Hematopoietic multipotent progenitor cell treated with erythropoietin and hydrocortisone succinate and interleukin-3 and kit ligand, for 8 days (in vitro differentiated cells): Measurements from ENCODE around the gene CD300H.
"Not testable (repeated sequence)": the region's sequence is repeated elsewhere in the genome, so short reads cannot be mapped to it uniquely, and the experiment has no call there.

Experiments used
- DNase-seq: peaks from one replicate; pipeline ENCODE4 v3.0.0-alpha.2; 2015

The CD300H gene

GRCh38 chr17:74584292-74585060 is 17.2 kb upstream of the CD300H start:
- DNase-seq, result no peak

DNA sequence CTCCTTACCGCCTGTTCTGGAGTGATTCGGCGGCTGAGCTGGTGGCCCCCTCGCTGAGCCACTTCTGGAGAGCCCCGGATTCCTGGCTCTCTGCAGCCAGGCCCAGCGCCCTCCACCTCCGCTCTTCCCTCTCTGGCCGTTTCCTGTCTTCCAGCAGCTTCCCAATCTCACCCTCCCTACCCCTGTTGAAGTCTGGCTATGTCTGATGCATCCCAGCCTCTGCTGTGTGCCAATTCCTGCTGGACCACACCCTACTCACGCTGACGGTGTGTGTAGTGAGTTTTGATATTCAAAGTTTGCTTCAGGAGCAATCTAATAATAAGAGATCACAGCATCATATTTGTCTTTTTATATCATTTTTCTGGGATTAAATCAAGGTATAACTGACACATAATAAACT is 15.3 kb upstream of the CD300H start:
- DNase-seq, result no peak

GRCh38 chr17:74579900-74580299 is 12.6 kb upstream of the CD300H start:
- DNase-seq, result no peak

- no peak for DNase-seq
Measured at GRCh38 chr17:74578979-74579378, 11.7 kb upstream of the CD300H start.

DNA sequence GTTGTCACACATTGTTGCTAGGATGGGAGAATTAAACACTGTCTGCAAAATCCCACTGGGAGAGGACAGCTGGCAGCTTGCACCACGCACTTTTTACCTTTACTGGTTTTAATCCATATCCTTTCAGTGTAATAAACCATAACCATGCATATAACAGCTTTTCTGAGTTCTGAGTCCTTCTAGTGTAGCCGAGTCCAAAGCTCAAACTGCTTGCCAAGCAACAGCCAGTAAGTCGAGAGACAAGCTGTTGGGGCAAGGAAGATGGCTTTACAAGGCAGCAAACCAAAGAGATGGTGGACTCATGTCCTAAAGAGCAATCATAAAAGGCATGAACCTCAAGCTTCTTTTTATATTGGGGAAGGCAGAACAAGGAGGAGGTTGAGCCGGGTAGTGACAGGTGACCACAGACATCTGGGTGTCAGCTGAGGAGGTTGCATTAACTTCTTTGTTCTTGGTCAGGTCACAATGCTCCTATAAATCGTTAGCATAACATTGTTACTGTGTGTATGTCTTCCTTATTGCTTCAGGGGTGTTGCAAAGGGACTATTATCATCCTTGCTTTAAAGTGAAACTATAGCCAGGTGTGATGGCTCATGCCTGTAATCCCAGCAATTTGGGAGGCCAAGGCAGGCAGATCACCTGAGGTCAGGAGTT is 7.3 kb upstream of the CD300H start:
- DNase-seq, result no peak

DNA sequence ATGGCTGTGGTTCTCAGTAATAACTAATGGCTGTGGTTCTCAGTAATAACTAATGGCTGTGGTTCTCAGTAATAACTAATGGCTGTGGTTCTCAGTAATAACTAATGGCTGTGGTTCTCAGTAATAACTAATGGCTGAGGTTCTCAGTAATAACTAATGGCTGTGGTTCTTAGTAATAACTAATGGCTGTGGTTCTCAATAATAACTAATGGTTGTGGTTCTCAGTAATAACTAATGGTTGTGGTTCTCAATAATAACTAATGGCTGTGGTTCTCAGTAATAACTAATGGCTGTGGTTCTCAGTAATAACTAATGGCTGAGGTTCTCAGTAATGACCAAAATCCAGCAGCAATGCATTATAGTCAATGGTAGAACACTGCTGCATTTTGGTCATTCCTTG is 6.3 kb upstream of the CD300H start:
- DNase-seq, result not testable (repeated sequence)

GRCh38 chr17:74573169-74573568 is 5.9 kb upstream of the CD300H start:
- DNase-seq, result no peak

DNA sequence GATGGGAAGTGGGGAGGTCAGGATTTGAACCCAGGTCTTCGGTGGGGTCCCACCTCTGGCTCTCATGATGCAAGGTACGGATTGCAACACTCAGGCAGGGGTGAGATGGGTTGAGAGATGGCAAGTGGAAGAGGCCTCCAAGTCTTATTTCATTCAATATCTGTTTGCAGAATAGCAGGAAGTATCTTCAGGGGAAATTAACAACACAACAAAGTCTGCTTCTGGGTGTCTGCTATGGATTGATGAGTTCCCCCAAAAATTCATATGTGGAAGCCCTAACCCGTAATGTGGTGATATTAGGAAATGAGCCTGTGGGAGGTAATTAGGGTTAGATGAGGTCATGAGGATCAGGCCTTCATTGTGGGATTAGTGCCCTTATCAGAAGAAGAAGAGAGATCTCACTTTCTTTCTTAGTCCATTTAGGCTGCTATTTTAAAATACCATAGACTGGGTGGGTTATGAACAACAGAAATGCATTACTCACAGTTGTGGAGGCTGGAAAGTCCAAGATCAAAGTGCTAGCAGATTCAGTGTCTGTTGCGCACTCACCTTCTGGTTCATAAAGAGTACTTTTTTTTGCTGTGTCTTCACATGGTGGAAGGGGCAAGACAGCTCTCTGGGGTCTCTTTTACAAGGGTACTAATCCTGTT is 4.4 kb upstream of the CD300H start:
- no peak for DNase-seq

DNA sequence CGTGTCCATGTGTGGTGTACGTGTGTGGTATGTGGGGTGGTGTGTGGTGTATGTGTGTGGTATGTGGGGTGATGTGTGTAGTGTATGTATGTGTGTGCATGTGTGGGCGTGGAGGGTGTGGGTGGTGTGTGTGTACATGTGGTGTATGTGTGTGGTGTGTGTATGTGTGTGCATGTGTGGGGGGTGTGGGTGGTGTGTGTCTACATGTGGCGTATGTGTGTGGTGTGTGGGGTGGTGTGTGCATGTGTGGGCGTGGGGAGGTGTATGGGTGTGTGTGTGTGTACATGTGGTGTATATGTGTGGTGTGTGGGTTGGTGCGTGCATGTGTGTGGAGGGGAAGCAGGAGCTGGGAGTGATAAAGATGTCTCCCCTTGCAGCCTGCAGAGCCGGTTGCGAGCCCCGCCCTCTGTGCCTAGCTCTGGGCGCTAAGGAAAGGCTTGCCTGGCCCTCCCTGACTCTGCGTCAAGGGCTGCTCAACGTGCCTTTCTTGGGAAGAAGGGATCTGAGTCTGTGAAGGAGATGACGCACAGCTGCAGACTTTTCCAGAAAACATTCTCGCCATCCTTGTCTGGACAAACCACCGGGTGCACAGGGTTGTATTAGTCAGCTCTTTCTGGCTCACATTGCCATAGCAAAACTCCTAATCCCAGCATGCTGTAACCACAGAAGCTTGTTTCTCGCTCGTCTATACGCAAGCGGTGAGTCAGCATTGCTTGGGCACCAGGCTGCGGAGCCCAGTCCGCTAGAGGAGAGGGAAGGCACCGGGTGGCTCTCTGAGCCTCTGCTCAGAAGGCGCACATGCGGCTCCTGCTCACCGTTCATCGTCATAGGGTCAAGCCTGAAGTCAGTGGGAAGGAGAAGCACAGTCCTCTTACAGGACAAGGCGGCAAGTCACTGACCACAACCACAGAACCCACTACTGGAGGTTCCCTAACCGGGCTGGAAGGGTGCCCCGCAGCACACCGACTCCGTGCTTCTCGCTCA is 2.0 kb upstream of the CD300H start:
- DNase-seq, result peak; percentile 77

GRCh38 chr17:74568106-74568873 is 981 bp upstream of the CD300H start:
- peak; percentile 31 for DNase-seq

GRCh38 chr17:74566132-74566753 is 1.1 kb downstream of the CD300H start:
- peak; percentile 62 for DNase-seq

DNA sequence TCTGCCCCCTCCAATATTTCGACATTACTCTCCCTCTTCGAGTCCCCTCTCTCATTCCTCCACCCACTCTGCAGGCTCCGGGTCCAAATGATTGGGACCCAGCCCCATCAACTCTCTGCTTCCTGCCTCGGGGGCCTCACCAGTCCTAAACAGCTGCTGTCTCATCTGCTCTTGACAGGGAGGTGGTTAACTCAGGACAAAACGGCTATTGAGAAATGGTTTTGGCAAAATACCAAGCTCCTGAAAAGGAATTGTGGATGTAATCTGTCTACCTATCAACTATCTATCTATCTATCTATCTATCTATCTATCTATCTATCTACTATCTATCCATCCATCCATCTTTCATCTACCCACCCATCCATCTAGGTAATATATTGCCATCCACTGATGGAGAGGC is 2.2 kb downstream of the CD300H start:
- DNase-seq, result no peak

GRCh38 chr17:74563358-74563757 is 4.0 kb downstream of the CD300H start:
- no peak for DNase-seq

GRCh38 chr17:74561586-74561985 is 5.7 kb downstream of the CD300H start:
- no peak for DNase-seq

DNA sequence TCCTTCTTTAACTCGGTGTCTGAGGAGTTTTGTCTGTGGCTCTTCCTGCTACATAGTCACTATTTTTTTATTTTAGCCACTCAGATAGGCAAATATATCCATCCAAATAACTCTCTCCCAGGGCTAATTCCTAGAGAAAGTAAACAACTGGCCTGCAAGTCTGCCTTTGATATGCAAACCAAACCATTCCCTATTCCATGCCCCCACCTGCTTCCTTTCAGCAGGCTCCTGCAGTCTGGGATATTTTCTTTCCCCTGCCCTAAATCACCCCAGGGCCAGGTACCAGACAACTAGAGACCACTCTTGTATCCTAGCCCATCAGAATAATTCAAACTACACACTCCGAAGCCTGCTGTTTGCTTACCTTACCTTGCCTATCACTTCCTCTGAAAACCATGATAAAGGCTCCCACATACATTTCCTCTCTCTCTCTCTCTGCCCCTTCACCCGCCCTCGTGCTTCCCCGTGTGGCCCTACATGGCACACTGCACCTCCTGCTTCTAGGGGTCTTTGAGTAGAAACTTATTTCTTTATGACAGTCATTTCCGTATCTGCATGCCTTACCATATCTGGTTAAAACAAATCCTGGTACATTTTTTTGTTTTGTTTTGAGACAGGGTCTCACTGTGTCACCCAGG is 8.3 kb downstream of the CD300H start:
- no peak for DNase-seq

GRCh38 chr17:74558402-74558801 is 8.9 kb downstream of the CD300H start:
- DNase-seq, result not testable (repeated sequence)

- peak; percentile 70 for DNase-seq
Measured at GRCh38 chr17:74555427-74555940, 11.8 kb downstream of the CD300H start.

- no peak for DNase-seq
Measured at GRCh38 chr17:74554909-74555308, 12.4 kb downstream of the CD300H start.

DNA sequence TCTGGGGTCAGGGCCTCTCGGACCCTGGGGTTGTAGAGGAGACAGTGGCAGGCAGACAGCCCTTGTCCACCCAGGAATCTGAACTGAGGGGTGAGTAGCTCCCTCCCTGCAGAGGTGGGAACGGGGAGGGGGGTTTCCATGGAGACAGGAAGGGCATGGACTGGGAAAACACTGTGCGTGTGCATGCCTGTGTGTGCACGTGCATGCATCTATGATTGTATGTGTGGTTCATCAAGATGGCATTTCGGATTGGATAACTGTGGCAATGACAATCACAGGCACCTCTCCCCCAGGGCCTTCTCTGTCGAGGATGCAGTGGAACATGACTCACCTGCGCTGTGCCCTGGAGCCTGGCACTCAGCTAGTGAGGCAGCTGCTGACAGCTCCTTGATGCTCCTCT is 15.3 kb downstream of the CD300H start:
- DNase-seq, result no peak

GRCh38 chr17:74550602-74551001 is 16.7 kb downstream of the CD300H start:
- DNase-seq, result no peak

DNA sequence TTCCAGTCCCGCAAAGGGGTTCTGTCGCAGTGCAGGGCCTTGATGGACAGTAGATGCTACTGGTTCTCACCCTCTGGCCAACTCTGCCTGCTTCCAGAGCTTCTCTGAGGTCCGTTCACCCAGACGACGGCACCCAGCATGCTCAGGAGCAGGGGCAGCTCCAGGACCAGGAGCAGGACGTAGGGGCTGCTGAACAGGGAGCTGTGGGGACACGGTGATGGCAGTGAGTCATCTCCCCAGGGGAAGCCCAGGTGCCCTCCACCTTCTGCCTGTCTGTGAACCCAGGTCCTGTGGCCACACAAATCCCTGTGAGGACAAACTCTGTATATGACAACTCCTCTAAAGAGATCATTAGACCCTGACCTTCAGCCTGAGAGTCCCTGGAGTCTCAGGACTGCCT is 18.0 kb downstream of the CD300H start:
- DNase-seq, result no peak
